GM19099 (cell line): ENCODE results near the gene PPP1R1B.

ENCODE experiments used
- POLR2A ChIP-seq: IDR thresholded peaks from 3 replicates; pipeline ENCODE4 v1.6.1; 2011; ENCODE audit warnings: low read depth; ENCODE audit not compliant: insufficient read length; ENCODE audit errors: extremely low read depth

The PPP1R1B gene

GRCh38 chr17:39633570-39634183 is 6.9 kb downstream of the PPP1R1B start:
- TF ChIP-seq POLR2A: no peak

DNA sequence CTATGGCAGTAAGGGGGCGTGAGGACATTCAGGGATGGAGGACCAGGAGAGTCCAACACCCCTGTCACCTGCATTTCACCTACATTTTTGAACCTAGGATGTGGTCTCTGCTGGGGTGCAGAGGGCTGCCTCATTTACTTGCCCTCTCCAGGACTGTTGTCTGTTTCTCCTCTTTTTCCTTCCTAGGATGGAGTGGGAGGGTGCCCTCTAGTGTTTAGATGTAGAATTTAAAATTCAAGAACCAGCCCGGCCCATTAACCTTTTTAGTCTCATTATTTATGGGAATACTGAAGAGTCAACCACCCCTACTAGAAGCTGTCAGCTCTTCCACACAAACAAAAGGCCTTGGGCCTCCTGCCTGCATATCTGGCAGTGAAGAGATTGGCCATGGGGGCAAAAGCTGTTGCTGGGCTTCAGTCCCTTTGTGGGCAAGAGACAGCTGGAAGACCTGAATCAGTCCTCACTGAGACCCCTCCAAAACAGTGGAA is 7.7 kb downstream of the PPP1R1B start:
- TF ChIP-seq POLR2A: no peak

DNA sequence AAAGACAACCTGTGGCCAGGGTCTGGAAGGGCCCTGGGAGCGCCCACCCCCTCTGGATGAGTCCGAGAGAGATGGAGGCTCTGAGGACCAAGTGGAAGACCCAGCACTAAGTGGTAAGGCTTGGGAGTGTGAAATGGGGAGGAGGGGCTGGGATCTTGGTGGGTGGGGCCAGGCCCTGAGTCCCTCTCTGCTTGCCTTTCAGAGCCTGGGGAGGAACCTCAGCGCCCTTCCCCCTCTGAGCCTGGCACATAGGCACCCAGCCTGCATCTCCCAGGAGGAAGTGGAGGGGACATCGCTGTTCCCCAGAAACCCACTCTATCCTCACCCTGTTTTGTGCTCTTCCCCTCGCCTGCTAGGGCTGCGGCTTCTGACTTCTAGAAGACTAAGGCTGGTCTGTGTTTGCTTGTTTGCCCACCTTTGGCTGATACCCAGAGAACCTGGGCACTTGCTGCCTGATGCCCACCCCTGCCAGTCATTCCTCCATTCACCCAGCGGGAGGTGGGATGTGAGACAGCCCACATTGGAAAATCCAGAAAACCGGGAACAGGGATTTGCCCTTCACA is 8.9 kb downstream of the PPP1R1B start:
- TF ChIP-seq POLR2A: no peak

- TF ChIP-seq POLR2A: no peak
These were observed 9.8 kb downstream of the PPP1R1B start for GRCh38 chr17:39636587-39636926.

DNA sequence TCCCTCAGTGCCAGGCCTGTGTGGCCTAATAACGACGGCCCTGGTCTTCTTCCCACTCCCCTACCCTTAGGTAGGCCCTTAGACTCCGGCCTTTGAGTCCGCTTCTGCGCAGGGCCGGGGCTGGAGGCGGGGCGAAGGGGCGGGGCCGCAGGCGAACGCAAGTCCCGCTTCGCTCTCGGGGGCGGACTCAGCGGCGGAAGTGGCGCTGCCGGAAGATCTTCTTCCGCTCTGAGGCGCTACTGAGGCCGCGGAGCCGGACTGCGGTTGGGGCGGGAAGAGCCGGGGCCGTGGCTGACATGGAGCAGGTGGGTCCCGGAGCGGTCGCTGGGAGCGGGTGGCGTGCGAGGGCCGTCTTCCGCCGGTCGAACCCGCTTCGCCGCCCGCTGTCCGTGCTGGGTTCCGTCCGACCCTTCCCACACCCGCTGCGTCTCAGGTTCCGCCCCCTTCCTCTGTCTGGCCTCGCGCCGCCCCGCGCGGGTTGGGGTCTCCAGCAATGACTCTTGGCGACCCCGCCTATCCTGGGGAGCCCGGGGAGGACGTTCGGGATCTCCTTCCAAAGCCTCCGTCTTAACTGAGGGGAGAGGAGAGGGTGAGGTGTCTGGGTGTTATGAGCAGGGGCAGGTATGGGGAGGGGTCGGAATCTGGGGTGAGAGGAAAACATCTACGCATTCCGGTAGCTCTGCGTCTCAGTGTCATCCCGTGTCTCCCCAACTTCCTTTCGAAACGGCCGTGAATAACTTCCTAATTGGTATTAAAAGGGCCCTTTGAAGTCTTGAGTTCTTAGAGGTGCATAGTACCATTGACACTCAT is 10.4 kb downstream of the PPP1R1B start, which contains the start of gene STARD3:
Gene STARD3 (plus strand): TSS at position 218 of the 810 bp plus-strand sequence. CDS start 16,388 bp downstream, outside the sequence.
- TF ChIP-seq POLR2A: peak; percentile 81

DNA sequence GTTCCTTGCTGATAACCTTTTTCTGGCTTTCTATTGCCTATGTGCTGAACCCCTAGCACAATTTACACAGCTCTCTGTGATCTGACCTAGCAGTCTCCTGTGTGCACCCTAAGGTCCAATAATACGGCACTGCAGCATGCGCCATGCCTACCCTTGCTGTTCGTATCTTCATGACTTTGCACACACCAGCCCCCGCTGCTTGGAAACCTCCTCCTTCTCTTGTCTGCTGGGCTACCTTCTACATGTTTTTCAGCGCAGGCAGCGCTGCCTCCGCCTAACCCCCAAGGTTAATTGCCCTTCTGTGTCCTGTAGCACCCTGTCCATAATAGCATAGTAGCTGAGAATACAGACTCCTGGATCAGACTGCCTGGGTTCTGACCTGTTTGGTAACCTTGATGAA is 11.6 kb downstream of the PPP1R1B start:
- TF ChIP-seq POLR2A: no peak

DNA sequence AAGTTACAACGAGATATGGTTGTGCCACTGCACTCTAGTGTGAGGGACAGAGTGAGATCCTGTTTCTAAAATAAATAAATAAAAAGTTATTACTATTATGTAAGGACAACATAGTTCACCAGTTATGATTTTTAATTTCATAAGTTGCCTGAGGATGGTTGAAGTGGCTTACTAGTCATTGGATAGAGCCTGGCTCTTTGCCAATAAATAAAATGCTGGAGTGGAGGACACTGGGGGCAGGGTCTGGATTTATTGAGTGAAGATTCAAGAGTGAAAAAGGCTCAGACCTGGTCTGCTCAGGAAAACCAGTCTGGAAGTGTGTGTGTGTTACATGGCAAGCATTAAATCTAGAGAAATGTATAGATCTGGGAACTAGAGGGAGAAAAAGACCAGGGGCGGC is 12.3 kb downstream of the PPP1R1B start:
- TF ChIP-seq POLR2A: no peak

DNA sequence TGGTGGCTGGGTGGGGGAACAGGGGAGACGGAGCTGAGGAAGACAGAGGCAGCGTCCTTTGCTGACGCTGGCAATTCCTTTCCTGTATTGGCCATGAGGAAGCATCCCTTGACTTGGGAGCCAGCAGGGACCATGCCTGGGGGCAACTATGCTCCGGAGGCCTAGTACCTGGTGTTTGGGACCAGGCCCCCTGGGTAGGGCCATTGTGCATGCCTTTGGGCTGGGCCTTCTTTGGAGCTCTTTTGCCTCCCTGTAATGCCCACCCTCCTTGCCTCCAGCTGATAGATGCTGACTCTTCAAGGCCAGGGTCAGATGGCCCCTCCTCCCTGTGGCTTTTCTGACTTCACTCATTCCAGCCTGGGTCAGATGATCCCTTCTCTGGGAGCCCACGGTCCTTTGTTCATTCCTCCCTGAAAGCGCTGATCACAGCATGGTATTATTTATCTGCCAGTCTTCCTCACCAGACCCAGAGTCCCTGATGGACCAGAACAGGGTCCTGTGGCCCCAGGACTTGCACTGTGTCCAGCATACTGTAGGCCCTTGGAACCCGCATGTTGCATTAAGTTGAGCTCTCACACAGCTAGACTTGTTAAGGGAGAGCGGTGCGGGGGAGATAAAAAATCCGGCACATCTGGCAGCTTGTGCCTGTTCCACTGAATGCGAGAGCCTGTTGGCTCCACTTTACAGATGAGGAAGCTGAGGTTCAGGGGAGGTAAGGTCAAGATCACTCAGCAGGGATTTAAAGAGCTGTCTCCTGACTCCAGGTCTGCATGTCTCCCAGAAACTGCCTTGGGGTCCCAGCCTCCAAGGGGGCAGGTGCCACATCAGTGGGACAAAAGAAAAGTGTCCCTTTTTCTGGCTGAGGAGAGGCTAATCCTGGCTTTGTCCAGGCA is 13.1 kb downstream of the PPP1R1B start:
- no peak for TF ChIP-seq POLR2A

- TF ChIP-seq POLR2A: no peak
These were observed 13.9 kb downstream of the PPP1R1B start for GRCh38 chr17:39640591-39641031.

DNA sequence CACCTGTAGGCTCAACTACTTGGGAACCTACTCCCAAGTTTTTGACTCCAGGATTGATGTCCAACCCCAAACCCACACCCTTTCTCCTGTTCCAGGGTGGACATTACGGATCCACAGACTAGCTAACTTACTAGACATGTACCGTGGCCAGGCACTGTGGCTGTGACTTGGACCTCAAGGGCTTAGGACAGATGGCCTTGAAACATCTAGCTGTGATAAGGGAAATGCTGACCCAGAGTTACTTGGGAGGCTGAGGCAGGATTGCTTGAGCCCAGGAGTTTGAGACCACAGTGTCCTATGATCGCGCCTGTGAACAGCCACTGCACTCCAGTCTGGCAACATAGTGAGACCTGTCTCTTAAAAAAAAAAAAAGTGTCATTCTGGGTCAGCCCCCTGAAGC is 14.3 kb downstream of the PPP1R1B start:
- no peak for TF ChIP-seq POLR2A

DNA sequence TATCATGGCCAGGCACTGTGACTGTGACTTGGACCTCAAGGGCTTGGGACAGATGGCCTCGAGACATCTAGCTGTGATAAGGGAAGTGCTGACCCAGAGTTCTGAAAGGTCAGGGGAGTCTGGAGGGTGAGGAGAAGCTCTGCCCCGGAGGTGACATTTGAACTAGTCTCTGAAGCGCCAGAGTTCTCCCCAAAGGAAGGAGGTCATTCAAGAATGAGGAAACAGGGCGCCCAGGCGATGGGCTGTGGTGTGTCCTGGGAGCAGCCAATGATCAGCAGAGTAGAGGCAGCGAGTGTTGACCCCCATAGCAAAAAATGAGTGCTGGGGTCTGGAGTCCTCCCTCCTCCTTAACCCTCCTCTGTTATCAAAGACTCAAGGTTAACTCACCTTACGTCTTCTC is 15.1 kb downstream of the PPP1R1B start:
- TF ChIP-seq POLR2A: no peak

DNA sequence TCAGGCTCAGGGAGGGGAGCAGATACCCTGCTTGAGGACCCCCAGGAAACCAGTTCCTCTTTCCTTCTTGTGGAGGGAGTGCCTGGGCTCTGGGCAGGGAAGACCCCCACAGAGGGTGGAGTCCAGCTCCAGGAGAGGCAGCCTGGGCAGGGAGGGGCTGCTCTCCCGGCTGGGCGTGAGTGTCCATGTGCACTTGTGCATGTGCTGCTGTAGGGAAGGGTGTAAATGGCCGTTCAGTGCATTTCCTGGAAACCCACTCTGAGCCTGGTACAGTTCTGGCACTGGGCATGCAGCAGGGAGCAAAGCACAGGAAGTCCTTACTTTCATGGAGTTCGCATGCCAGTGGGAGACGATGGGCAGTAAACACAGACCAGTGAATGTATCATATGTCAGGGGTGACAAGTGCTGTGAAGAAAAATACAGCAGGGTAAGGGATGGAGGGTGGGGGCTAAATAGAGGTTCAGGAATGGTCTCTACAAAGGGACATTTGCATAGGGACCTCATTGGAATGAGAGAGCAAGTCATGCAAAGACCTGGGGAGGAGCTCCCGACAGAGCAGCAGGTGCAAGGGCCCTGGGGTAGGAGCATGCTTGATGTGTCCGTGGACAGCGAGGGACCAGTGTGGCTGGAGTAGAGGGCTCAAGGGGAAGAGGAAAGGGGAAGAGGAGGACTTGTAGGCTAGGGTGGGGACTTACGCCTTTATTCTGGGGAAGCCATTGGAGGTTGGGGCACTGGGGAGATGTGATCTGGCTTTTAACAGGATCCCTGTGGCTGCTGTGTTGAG is 15.7 kb downstream of the PPP1R1B start:
- no peak for TF ChIP-seq POLR2A

DNA sequence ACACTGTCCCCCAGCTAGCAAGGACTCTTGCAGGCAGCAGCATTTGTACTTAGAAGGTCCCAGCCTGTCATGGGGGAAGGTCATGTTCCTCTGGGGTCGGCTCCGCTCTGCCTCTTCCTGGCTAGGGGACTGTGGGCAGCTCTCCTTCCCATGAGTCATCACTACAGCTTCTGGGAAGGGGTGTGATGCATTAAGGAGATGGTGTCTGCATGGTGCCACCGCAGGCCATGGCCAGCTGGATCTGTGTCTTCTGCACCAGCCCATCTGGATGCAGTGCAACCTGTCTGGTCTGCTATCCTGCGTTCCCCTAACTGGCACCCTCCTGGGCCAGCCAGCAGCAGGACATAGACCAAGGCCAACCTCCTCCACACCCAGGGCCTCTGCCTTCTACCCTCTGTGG is 16.5 kb downstream of the PPP1R1B start:
- no peak for TF ChIP-seq POLR2A

- TF ChIP-seq POLR2A: no peak
These were observed 20.5 kb downstream of the PPP1R1B start for GRCh38 chr17:39647256-39647655.
